ENCODE data around the gene AFAP1L2.

AFAP1L2 gene

DNA sequence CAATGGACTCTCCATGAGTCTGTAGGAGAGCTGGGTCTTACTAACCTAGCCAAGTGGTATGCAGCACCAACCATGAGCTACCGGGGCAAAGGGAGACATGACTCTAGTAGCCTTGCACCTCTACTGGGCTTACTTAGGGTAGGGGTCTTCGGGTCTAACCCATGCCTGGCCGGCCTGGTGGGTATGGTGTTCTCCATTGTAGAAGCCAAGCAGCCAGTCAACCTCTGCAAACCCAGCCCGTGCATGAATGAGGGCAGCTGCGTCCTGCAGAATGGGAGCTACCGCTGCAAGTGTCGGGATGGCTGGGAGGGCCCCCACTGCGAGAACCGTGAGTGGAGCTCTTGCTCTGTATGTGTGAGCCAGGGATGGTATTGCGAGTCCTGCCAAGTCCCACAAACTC, 114.3 kb downstream of the AFAP1L2 start:
- no peak for TF ChIP-seq CTCF (conservative IDR thresholded peaks at IDR 0.05; ENCODE audit: low read length)
- H3K4me3 ChIP-seq (ENCODE audit: low read length), result no peak overlapping the region
- DNase-seq (ENCODE audit: low read depth), result no peak

DNA sequence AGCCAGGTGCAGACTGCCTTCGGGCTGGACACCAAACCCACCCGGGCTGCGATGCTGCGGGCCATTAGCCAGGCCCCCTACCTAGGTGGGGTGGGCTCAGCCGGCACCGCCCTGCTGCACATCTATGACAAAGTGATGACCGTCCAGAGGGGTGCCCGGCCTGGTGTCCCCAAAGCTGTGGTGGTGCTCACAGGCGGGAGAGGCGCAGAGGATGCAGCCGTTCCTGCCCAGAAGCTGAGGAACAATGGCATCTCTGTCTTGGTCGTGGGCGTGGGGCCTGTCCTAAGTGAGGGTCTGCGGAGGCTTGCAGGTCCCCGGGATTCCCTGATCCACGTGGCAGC, 115.2 kb downstream of the AFAP1L2 start:
- no peak for TF ChIP-seq CTCF (conservative IDR thresholded peaks at IDR 0.05; ENCODE audit: low read length)
- DNase-seq (ENCODE audit: low read depth), result no peak
- no peak overlapping the region for H3K4me3 ChIP-seq (ENCODE audit: low read length)

DNA sequence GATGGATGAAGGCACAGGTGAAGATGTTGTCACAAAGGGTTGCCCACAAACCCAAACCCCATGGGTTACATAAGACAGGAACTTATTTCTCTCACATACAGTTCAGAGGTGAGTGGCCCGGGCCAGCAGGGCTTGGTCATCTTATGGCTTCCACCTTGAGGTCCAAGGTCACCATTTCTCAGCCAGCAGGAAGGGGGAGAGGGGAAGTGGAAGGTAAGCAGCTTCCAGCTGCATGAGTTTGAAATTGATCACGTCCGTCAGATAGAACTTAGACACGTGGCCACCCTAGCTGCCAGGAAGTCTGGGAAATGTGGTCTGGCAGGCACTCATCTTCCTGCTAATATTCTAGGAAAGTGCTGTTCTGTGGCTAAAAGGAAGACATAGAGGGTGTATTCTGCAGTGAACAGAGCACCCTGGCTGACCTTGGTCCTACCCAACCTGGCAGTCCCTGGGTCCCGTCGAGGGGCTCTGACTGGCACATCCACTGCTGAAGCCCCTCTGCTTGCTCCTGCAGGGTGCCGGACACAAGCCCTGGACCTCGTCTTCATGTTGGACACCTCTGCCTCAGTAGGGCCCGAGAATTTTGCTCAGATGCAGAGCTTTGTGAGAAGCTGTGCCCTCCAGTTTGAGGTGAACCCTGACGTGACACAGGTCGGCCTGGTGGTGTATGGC, 115.7 kb downstream of the AFAP1L2 start:
- no peak for DNase-seq (ENCODE audit: low read depth)
- TF ChIP-seq CTCF (conservative IDR thresholded peaks at IDR 0.05; ENCODE audit: low read length), result no peak
- H3K4me3 ChIP-seq (ENCODE audit: low read length), result no peak overlapping the region

GRCh38 chr10:114286921-114287320, 117.4 kb downstream of the AFAP1L2 start:
- TF ChIP-seq CTCF (conservative IDR thresholded peaks at IDR 0.05; ENCODE audit: low read length), result no peak
- DNase-seq (ENCODE audit: low read depth), result no peak
- no peak overlapping the region for H3K4me3 ChIP-seq (ENCODE audit: low read length)

- no peak for DNase-seq (ENCODE audit: low read depth)
- no peak overlapping the region for H3K4me3 ChIP-seq (ENCODE audit: low read length)
- no peak for TF ChIP-seq CTCF (conservative IDR thresholded peaks at IDR 0.05; ENCODE audit: low read length)
These were observed 118.3 kb downstream of the AFAP1L2 start for GRCh38 chr10:114285961-114286441.

- DNase-seq (ENCODE audit: low read depth), result no peak
- TF ChIP-seq CTCF (conservative IDR thresholded peaks at IDR 0.05; ENCODE audit: low read length), result no peak
- H3K4me3 ChIP-seq (ENCODE audit: low read length), result no peak overlapping the region
These were observed 119.8 kb downstream of the AFAP1L2 start for GRCh38 chr10:114284346-114285071.

Data from AG10803 (cell line).